NCI-H2107 (cell line): ENCODE measurements around the gene NCOA5.
A peak's percentile ranks its signal among the peaks of the same experiment; 100 is the strongest.

ENCODE experiments used
- DNase-seq: peaks from one replicate; lab custom pipeline; 2025; lab: John Stamatoyannopoulos, UW

The NCOA5 gene

GRCh38 chr20:46037036-46037435 is 52.7 kb downstream of the NCOA5 start:
- no peak for DNase-seq

GRCh38 chr20:46036370-46036769 is 53.4 kb downstream of the NCOA5 start:
- DNase-seq = no peak

- DNase-seq = no peak
These were observed 54.0 kb downstream of the NCOA5 start for GRCh38 chr20:46035713-46036112.

GRCh38 chr20:46035253-46035652 is 54.5 kb downstream of the NCOA5 start:
- DNase-seq = no peak

DNA sequence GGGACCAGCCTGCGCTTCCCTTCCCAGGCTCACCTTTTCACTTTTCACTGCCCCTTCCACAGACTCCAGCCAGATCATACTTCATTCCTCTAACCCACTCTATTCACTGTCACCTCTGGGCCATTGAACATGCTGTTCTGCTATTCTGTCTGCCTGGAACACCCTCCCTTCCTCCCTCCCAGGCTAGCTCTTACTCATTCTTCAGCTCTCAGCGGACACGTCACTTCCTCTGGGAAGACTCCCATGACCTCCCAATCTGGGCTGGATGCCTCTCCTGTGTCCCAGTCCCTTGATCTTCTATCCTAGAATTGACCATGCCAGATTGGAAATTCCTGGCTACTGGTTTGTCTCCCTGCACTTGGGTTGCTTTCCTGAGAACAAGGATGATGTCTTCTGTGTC is 55.7 kb downstream of the NCOA5 start:
- DNase-seq = no peak

DNA sequence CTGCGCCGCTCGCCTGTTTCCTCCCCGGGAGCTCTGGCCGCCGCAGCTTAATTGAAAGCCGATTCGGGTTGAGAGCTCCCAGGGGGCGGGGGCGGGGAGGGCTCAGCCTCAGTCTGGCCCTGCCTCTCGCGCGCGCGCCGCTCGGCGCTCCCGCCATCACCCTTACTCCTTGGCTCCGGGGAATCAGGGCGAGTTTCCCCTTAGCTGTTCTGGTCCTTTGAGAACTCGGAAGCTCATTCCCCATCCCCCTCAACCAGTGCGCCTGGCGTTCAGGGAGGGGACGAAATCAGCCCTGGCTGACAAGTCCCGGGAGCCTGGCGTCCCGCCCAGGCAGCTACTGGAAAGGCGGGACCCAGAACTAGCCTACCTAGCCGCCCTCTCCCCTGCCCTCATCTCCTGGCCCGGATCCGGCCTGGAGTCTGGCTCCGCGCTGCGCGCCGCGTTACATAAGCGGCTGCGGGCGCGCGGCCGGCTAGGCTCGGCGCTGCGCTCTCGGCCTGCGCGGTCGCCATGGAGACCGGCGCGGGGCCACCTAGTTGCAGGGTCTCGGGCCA is 58.0 kb downstream of the NCOA5 start:
- DNase-seq = peak; percentile 45

- DNase-seq = no peak
These were observed 58.7 kb downstream of the NCOA5 start for GRCh38 chr20:46031014-46031569.

GRCh38 chr20:46030284-46031013 is 59.3 kb downstream of the NCOA5 start:
- DNase-seq = no peak

- DNase-seq = no peak
These were observed 60.9 kb downstream of the NCOA5 start, which contains the start of gene SLC12A5 for GRCh38 chr20:46028772-46029371. Gene SLC12A5, plus strand, starts transcription at chr20:46029215. Its CDS starts 130 bp downstream, at chr20:46029345.

GRCh38 chr20:46028110-46028509 is 61.7 kb downstream of the NCOA5 start:
- DNase-seq = no peak

DNA sequence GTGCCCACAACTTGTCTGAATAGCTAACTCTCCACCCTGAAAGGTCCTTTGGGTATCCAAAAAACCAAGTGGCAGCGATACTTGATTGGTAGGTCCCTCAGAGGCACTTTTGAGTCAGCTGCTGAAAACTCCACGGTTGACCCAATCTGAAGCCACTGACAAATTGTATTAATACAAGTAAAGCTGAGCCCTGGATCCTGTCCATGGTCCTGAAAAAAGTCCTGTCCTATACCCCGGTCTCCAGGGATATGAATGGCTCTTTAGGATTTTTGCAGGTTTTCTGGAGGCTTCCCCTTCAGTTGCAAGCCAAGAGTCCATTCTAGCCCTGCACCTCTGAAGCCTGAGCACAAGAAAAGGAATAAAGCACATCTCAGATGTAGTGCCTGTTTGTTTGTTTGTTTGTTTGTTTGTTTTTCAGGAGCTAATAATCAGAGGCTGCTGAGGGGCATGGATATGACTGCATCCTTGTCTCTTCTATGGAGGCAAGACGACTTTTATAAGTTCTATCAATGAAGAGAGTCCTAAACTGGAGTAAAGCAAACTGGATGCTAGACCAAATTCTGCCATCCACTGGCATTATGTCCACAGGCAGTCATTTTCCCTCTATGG is 62.4 kb downstream of the NCOA5 start:
- no peak for DNase-seq

DNA sequence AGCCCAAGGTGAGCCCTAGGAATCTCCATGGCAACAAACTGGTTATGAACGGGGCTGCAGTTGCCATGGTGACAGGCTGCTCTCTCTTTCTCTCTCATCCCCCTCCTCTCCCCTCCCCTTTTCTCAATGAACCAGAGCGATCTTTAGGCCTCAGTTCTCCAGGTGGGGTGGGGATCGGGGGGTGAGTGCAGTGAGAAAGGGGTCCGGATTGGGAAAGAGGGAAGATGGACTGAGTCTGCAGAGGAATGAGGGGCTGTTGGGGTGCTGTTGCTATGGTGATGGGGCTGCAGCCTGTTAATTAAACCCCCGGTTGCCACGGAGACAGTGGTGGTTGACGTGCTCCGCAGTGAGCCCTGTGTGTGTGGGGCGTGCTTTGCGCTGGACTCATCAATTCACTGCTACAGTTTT is 64.4 kb downstream of the NCOA5 start:
- no peak for DNase-seq

DNA sequence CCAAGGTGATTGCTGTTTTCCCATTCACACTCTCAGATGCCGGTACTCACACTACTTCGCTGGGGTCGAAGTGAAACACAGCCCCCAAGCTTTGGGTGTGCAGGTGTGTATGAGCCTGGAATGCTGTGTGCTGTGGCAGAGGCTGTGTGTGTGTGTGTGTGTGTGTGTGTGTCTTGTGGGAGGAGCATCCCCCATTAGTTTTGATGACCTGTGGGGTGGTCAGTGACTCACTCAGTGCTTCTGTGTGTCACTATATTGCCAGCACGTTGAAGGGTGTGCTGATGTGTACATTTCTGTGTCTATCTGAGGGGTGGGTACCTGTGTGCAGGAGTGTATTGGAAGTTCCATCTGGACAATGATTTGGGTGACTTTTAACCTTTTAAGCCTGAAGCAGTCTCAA is 65.8 kb downstream of the NCOA5 start:
- DNase-seq = no peak

DNA sequence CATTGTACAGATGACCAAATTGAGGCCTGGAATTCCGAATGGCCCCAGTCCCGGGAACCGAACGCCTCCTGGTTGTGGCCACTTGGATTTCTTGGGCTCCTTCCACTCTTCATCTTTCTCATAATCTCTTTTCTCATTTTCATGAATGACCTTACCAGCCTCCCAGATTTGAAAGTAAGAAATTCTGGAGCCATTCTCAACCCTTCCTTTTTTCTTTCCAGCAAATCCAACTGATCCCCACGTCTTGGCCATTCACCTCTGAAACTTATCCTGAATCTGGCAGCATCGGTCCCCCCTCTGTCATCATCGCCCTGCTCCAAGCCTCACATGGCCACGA is 66.6 kb downstream of the NCOA5 start:
- no peak for DNase-seq

DNA sequence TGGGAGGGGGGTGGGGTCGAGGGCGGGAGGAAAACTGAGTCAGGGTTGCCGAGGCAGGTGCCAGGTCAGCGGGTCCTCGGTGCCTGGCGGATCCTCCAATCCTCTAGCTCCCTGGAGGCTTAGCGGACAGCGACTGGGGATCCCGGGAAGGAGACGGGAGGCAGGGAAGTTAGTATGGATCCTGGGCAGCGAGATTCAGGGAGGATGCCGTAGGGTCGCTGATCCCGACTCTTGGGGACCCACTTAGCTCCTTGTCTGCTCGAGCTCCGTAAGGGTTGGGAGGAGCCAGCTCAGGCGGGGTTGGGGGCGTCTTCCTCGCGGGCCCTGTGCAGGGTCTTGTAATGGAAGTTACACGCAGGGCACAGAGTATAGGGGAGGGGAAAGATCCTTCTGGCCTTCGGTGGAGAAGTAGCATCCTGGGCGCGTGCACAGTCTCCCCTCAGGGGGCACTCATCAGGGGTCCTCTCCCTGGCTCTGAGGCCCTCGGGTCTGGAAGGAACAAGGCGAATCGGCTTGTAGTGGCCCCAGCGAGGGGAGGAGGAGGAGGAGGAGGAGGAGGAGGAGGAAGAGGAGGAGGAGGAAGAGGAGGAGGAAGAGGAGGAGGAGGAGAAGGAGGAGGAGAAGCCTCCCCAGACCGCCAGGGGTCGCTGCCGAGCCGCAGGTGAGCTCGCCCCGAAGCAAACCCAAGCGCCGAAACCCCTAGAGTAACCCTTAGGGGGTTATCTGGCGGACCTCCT is 67.2 kb downstream of the NCOA5 start:
- no peak for DNase-seq

- no peak for DNase-seq
These were observed 68.1 kb downstream of the NCOA5 start for GRCh38 chr20:46021361-46022359.

DNA sequence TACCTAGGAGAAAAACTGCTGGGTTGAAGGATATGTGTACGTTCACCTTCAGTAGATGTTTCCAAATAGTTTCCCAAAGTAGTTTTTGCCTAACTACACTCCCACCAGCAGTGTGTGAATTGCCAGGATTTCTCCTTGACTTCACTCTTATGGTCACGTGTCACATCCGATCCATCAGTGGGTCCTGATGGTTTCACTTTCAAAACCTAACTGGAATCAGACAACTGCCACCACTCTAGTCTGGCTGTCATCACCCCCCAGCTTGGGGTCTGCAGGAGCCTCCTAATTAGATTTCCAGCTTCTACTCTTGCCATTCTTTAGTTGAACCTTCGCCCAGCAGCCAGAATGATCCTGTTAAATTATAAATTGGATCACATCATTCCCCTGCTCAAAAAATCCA is 69.2 kb downstream of the NCOA5 start:
- DNase-seq = no peak

DNA sequence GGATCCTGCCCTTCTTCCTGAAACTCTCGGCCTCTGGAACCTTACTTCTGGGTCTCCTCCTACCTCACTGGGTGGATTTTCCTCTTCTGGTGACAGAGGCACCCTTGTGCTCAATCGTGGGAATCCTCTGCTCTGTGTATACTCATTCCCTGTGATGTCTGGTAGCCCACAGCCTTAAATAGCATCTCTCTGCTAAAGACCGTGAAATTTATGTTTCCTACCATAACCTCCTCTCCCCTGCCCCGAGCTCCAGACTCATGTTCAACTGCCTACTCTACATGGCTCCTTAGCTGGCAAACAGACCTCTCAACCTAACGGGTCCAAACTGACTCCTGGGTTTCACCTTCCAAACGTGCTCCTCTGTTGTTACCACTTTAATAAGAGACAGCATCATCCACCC is 71.2 kb downstream of the NCOA5 start:
- DNase-seq = no peak

DNA sequence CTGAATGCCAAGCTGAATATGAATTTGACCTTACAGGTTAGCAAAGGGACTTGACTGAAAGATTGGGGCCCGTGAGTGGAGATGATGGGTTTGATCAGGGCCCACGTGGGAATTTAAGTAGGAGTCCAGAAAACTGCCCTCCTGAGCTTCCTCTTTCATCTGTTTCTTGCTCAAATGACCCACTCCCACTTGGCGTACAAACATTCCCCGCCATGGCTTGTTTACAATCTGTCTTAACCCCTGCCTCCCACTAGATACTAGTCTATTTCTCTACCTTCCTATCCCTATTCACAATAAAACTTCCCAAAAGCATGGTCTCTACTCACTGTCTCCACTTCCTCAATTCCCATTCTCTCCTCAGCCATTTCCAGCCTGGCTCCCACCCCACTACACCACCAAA is 71.7 kb downstream of the NCOA5 start:
- no peak for DNase-seq

DNA sequence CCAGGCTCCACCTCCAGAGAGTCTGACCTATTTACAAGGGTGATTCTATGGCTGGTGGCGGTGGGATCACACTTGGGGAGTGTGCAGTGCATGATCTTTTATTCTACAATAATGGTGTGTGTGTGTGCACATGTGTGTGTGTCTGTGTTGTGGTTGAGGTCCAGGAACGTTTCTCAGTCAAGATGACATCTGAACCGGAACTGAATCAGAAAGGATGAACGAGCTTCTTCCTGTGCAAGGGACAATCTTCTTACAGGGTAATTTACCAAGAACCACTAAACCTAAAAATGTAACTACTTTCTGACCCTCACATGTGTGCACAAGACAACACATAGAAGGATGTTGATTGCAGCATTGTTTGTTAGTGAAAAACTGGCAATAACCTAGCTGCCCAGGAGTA is 72.5 kb downstream of the NCOA5 start:
- DNase-seq = no peak
